ENCODE measurements around the gene JPT2.

JPT2 gene

DNA sequence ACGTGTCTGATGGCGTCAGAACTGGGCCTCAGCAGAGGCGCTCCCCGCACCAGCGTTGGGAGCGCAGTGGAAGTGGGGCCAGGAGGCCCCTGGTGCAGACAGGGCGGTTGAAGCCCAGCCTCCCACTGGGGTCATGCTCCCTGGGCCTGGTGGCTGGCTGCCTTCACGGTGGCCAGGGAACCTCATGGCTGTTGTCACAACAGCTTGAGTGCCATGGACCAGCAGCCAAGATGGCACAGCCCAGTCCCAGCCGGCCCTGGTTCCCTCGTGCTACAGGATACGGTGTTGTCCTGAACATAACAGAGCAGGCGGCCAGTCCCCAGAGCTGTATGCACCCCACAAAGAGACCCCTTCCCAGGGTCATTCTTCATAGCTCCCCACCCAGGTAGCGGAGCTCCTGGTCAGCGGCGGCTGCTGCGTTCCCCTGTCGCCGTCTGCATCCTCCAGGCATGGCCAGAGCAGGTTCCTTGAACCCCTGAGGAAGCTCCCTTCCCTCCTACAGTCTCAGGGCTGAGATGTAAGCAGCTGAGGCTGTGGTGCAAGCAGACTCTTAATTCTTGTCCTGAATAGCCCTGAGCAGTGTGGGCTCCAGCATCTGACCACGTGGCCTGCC is 63.6 kb downstream of the JPT2 start:
- no peak overlapping the region for H3K27ac ChIP-seq (ENCODE audit: low read depth in 2 of 2, low read length in 2 of 2)
- no peaks in the 10 kb centered on the region for H3K4me1 ChIP-seq (ENCODE audit: control insufficient read depth in 2 of 2, insufficient read depth in 2 of 2, low read length in 2 of 2)
- H3K4me3 ChIP-seq (ENCODE audit: low read length in 2 of 2): no peak overlapping the region
- no peak overlapping the region for H3K9ac ChIP-seq (ENCODE audit: low read depth in 1 of 2, low read length in 2 of 2)
- H3K27me3 ChIP-seq (ENCODE audit: control insufficient read depth in 2 of 2, insufficient read depth in 2 of 2, low read length in 2 of 2): no peaks in the 10 kb centered on the region
- peaks cover 19 to 30% of the 10 kb centered on the region in 2 donors for H3K36me3 ChIP-seq (ENCODE audit: control insufficient read depth in 2 of 2, insufficient read depth in 2 of 2, low read length in 2 of 2)
- H3K9me3 ChIP-seq (ENCODE audit: control insufficient read depth in 2 of 2, low read length in 2 of 2): no peaks in the 10 kb centered on the region

DNA sequence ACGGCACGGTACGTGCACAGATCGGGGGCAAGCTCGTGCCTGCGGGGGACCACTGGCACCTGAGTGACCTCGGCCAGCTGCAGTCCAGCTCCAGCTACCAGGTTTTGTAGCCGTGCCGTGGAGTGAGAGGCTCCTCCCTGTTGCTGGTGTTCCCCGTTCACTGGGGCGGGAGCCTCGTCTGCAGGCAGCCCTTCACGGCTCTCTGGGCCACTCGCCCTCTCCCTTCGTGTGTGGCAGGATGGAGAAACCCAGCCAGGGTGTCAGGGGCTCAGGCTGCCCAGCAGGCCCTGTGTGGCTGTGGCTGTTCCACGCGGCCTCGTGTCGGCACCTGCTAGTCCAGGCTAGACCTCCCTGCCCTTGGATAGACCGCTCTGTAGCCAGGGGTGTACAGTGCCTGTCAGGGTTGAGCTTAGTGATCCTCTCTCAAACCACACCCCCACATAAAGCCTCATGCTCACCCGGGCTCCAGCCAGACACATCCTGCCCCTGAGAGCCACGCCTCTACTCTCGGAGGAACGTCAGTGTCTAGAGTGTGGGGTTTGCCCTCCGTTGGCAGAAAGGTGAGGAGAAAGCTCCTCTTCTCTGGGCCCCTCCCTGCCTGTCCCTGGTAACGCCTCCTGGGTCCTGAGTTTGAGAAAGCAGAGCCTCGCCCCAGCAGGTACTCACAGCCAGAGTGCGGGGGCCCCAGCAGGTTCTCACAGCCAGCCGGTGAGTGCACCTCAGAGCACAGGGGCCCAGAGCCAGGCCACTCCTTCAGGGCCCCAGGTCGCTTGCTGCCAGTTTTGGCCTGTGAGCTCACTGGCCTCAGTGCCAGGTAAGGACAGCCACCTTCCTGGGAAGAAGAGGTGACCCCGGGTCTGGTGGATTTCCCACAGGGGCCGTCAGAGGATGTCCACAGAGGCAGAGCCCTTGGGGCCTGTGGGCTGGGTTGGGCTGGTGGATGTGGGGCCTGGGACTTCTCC is 65.6 kb downstream of the JPT2 start:
- H3K27ac ChIP-seq (ENCODE audit: low read depth in 2 of 2, low read length in 2 of 2): no peak overlapping the region
- no peaks in the 10 kb centered on the region for H3K4me1 ChIP-seq (ENCODE audit: control insufficient read depth in 2 of 2, insufficient read depth in 2 of 2, low read length in 2 of 2)
- no peak overlapping the region for H3K9ac ChIP-seq (ENCODE audit: low read depth in 1 of 2, low read length in 2 of 2)
- H3K36me3 ChIP-seq (ENCODE audit: control insufficient read depth in 2 of 2, insufficient read depth in 2 of 2, low read length in 2 of 2): peaks cover 38 to 46% of the 10 kb centered on the region in 2 donors
- no peaks in the 10 kb centered on the region for H3K27me3 ChIP-seq (ENCODE audit: control insufficient read depth in 2 of 2, insufficient read depth in 2 of 2, low read length in 2 of 2)
- no peaks in the 10 kb centered on the region for H3K9me3 ChIP-seq (ENCODE audit: control insufficient read depth in 2 of 2, low read length in 2 of 2)
- H3K4me3 ChIP-seq (ENCODE audit: low read length in 2 of 2): no peak overlapping the region

DNA sequence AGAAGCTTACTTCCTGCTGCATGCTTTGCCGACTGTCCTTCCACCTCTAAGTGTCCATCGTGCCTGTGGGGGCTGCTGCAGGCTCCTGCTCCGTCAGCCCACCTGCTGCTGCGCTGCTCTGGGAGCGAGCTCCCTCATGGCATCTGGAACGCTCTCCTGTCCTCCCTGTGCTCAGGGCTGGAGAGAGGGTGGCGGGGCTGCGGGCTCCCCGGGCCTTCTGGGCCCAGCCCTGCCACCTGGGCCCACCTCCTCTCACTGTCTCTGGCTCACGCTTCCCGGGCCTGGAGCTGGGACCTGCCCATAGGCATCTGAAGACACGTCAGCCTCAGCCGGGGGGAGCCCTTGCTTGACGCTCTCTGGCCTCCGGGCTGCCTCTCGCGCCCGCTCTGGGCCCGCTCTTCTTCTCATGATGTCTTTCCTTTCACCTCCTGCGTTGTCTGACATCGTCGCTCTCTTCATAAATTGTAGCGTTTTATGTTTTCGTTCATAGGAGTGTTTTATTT is 66.3 kb downstream of the JPT2 start:
- H3K9me3 ChIP-seq (ENCODE audit: control insufficient read depth in 2 of 2, low read length in 2 of 2): no peaks in the 10 kb centered on the region
- H3K27me3 ChIP-seq (ENCODE audit: control insufficient read depth in 2 of 2, insufficient read depth in 2 of 2, low read length in 2 of 2): no peaks in the 10 kb centered on the region
- peaks cover 45 to 53% of the 10 kb centered on the region in 2 donors for H3K36me3 ChIP-seq (ENCODE audit: control insufficient read depth in 2 of 2, insufficient read depth in 2 of 2, low read length in 2 of 2)
- no peak overlapping the region for H3K9ac ChIP-seq (ENCODE audit: low read depth in 1 of 2, low read length in 2 of 2)
- H3K4me3 ChIP-seq (ENCODE audit: low read length in 2 of 2): no peak overlapping the region
- H3K27ac ChIP-seq (ENCODE audit: low read depth in 2 of 2, low read length in 2 of 2): no peak overlapping the region
- H3K4me1 ChIP-seq (ENCODE audit: control insufficient read depth in 2 of 2, insufficient read depth in 2 of 2, low read length in 2 of 2): no peaks in the 10 kb centered on the region

DNA sequence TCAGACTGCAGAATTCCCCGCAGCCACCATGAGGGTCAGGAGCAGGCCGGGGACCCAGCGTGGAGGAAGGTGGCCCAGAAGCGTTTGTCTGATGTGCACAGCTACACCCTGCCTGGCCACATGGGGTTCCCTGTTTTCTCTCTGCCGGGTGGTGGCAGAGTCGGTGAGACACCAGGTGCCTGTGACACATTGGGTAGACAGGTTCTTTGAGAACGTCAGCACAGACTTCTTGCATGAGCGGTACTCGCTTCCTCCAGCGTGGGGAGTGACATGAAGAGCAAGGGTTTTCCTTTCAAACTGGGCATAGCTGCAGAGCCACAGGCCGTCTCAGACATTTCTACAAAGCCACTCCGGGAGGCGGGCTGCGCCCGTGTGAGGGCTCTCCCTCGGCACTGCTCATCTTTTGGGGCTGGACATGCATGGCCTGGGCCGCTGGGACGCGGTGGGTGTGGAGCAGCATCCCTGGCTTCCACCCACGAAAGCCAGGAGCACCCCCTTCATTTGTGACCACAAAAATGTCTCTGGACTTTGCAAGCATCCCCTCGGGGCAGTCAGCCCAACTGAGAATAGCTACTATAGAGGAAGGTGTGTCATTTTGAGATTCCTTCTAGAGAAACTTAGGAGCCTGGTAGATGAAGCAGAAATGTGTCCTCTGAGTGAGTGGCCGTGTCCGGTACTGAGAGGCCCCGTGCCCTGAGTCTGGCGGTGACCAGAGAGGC is 67.3 kb downstream of the JPT2 start:
- no peak overlapping the region for H3K4me3 ChIP-seq (ENCODE audit: low read length in 2 of 2)
- no peak overlapping the region for H3K27ac ChIP-seq (ENCODE audit: low read depth in 2 of 2, low read length in 2 of 2)
- H3K4me1 ChIP-seq (ENCODE audit: control insufficient read depth in 2 of 2, insufficient read depth in 2 of 2, low read length in 2 of 2): no peaks in the 10 kb centered on the region
- peaks cover 44 to 51% of the 10 kb centered on the region in 2 donors for H3K36me3 ChIP-seq (ENCODE audit: control insufficient read depth in 2 of 2, insufficient read depth in 2 of 2, low read length in 2 of 2)
- H3K9ac ChIP-seq (ENCODE audit: low read depth in 1 of 2, low read length in 2 of 2): no peak overlapping the region
- H3K9me3 ChIP-seq (ENCODE audit: control insufficient read depth in 2 of 2, low read length in 2 of 2): no peaks in the 10 kb centered on the region
- no peaks in the 10 kb centered on the region for H3K27me3 ChIP-seq (ENCODE audit: control insufficient read depth in 2 of 2, insufficient read depth in 2 of 2, low read length in 2 of 2)

DNA sequence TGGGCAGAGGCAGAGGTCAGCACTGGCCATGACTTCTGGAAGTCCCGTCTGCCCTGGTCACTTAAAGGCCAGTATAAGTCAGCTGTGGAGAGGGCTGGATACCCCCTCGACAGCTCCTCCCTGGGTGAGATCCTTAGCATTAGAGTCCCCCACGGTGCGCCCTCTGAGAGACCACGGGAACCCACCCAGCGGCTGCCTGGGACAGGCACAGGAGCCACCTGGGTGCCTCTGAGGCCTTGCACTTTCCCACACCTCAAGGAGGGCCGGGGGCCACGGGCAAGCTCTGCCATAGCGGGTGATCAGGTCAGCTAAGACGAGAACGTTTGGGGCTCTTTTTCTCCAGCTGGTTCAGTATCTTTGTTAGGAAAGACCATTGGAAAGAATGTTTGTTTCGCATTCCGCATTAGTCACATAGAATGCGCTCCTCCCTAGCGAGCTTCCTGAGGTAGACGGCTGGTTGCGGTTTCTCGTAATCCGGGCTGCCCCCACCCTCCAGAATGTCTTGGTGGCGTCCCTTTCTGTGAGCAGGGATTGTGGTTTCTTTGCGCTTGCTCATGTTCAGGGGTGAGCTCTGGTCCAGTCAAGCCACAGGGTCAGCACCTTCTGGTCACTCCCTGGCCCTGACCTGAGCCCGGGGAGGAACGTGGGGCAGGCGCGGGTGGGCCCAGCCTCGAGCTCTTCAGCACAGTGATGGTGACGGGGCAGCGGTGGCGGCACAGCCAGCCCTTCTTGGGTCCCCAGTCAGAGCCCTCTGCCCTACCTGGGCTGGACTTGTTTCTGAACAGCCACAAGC is 68.0 kb downstream of the JPT2 start:
- H3K27ac ChIP-seq (ENCODE audit: low read depth in 2 of 2, low read length in 2 of 2): no peak overlapping the region
- H3K4me3 ChIP-seq (ENCODE audit: low read length in 2 of 2): no peak overlapping the region
- no peaks in the 10 kb centered on the region for H3K4me1 ChIP-seq (ENCODE audit: control insufficient read depth in 2 of 2, insufficient read depth in 2 of 2, low read length in 2 of 2)
- peaks cover 46 to 48% of the 10 kb centered on the region in 2 donors for H3K36me3 ChIP-seq (ENCODE audit: control insufficient read depth in 2 of 2, insufficient read depth in 2 of 2, low read length in 2 of 2)
- H3K27me3 ChIP-seq (ENCODE audit: control insufficient read depth in 2 of 2, insufficient read depth in 2 of 2, low read length in 2 of 2): no peaks in the 10 kb centered on the region
- H3K9me3 ChIP-seq (ENCODE audit: control insufficient read depth in 2 of 2, low read length in 2 of 2): no peaks in the 10 kb centered on the region
- H3K9ac ChIP-seq (ENCODE audit: low read depth in 1 of 2, low read length in 2 of 2): no peak overlapping the region

DNA sequence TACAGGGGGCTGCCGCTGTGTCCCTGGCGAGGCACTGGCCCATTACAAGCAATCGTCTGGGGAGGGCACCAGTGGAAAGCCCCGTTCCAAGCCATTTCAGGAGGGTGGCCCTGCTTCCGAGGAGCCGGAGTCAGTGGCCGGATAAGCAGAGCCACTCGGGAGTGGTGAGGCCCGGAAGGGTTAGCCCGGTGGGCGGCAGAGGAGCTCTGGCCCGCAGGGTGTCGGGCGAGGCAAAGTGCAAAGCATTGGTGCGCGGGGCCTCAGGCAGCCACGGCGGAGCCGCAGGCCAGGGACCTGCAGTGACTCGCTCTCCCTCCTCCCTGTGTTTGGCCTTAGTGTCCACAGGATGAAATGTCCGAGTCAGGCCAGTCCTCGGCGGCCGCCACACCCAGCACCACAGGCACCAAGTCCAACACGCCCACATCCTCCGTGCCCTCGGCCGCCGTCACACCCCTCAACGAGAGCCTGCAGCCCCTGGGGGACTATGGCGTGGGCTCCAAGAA is 68.7 kb downstream of the JPT2 start:
- Histone ChIP-seq H3K9me3 (ENCODE audit: control insufficient read depth in 2 of 2, low read length in 2 of 2) (no peaks in the 10 kb centered on the region), H3K4me1 (ENCODE audit: control insufficient read depth in 2 of 2, insufficient read depth in 2 of 2, low read length in 2 of 2) (no peaks in the 10 kb centered on the region), H3K4me3 (ENCODE audit: low read length in 2 of 2) (no peak overlapping the region), H3K36me3 (ENCODE audit: control insufficient read depth in 2 of 2, insufficient read depth in 2 of 2, low read length in 2 of 2) (peaks cover 50 to 51% of the 10 kb centered on the region in 2 donors), H3K27ac (ENCODE audit: low read depth in 2 of 2, low read length in 2 of 2) (no peak overlapping the region), H3K27me3 (ENCODE audit: control insufficient read depth in 2 of 2, insufficient read depth in 2 of 2, low read length in 2 of 2) (no peaks in the 10 kb centered on the region), H3K9ac (ENCODE audit: low read depth in 1 of 2, low read length in 2 of 2) (no peak overlapping the region)

DNA sequence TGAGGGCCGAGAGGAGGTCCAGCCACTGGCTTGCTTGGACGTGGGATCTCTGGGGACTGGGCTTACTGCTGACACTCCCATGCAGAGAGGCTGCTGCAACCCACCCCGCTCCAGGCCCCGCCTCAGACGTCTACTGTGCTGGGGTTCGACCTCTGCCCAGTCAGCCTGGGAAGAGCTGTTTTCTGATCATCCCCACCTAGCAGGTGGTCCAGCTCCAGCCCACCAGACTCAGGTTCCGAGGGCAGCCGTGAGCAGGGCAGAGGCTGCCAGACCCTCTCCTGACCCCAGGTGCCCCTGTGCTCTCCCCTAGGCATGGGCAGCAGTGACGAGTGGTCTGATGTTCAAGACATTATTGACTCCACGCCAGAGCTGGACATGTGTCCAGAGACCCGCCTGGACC is 69.9 kb downstream of the JPT2 start:
- no peaks in the 10 kb centered on the region for H3K4me1 ChIP-seq (ENCODE audit: control insufficient read depth in 2 of 2, insufficient read depth in 2 of 2, low read length in 2 of 2)
- H3K27me3 ChIP-seq (ENCODE audit: control insufficient read depth in 2 of 2, insufficient read depth in 2 of 2, low read length in 2 of 2): no peaks in the 10 kb centered on the region
- no peak overlapping the region for H3K27ac ChIP-seq (ENCODE audit: low read depth in 2 of 2, low read length in 2 of 2)
- no peak overlapping the region for H3K9ac ChIP-seq (ENCODE audit: low read depth in 1 of 2, low read length in 2 of 2)
- H3K9me3 ChIP-seq (ENCODE audit: control insufficient read depth in 2 of 2, low read length in 2 of 2): no peaks in the 10 kb centered on the region
- H3K4me3 ChIP-seq (ENCODE audit: low read length in 2 of 2): no peak overlapping the region
- H3K36me3 ChIP-seq (ENCODE audit: control insufficient read depth in 2 of 2, insufficient read depth in 2 of 2, low read length in 2 of 2): peaks cover 55 to 57% of the 10 kb centered on the region in 2 donors

DNA sequence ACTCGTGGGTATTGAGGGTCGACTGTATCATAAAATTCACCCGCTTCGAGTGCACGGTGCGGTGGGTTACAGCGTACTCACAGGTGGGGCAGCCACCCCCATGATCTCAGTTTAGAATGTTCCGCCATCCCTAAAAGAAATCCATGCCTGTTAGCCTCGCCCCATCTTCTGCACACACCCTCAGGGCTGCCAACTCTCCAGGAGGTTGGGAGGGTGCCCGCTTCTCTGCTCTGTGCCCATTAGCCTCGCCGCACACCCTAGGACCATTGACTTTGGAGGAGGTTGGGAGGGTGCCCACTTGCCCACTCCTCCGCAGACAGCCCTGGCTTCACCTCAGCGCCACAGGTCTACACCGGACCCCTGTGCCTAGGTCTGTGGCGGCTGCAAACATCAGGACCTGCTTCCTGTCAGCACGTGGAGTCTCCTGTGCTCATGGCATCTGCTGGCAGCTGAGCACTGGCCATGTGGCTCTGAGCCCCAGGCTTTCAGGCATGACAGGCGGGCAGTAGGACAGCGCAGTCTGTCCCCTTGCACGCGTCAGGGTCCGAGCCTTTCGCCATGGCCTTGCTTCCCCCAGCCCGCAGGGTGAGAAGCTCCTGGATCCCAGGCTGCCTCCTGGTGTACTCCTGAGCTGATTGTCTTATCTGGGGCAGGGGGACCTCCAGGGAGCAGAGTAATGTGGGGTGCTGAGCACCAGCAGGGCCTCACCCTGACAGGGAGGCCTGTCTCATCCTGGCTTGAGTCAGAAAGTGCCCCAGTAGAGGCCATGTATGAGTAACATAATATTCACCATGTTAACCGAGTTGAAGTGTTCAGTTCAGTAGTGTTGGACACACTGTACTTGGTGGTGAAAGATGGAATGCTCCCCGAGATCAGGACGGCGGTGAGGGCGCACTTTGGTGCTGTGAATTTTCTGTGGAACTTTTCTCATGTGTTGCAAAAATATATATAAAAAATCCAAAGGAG is 71.4 kb downstream of the JPT2 start:
- Histone ChIP-seq H3K36me3 (ENCODE audit: control insufficient read depth in 2 of 2, insufficient read depth in 2 of 2, low read length in 2 of 2) (peaks cover 50 to 53% of the 10 kb centered on the region in 2 donors), H3K9ac (ENCODE audit: low read depth in 1 of 2, low read length in 2 of 2) (no peak overlapping the region), H3K27ac (ENCODE audit: low read depth in 2 of 2, low read length in 2 of 2) (no peak overlapping the region), H3K4me1 (ENCODE audit: control insufficient read depth in 2 of 2, insufficient read depth in 2 of 2, low read length in 2 of 2) (no peaks in the 10 kb centered on the region), H3K27me3 (ENCODE audit: control insufficient read depth in 2 of 2, insufficient read depth in 2 of 2, low read length in 2 of 2) (no peaks in the 10 kb centered on the region), H3K9me3 (ENCODE audit: control insufficient read depth in 2 of 2, low read length in 2 of 2) (no peaks in the 10 kb centered on the region), H3K4me3 (ENCODE audit: low read length in 2 of 2) (no peak overlapping the region)
